SK-N-SH treated with all-trans-retinoic acid at 6 μM for 48 hours (cell line): ENCODE data around the gene LAMB1.

Source experiments
- ATAC-seq: fragments of 200-7000 bp; cut with Tn5 transposase; 3 replicates; pipeline ENCODE4 v1.9.1; 2020; ENCODE audit warnings: mild to moderate bottlenecking, moderate library complexity
- ARNTL ChIP-seq: fragments of 450-650 bp; formaldehyde crosslinking; IDR thresholded peaks from 2 replicates; pipeline ENCODE4 v1.5.0; 2020; ENCODE audit warnings: low read depth, mild to moderate bottlenecking, moderate library complexity, borderline replicate concordance
- CSDC2 ChIP-seq: fragments of 250-450 bp; sonication (Bioruptor Pico); IDR thresholded peaks from 2 replicates; pipeline ENCODE4 v1.5.0; 2020; ENCODE audit warnings: mild to moderate bottlenecking, moderate library complexity
- ESRRG ChIP-seq: fragments of 250-450 bp; sonication (Bioruptor Pico); IDR thresholded peaks from 2 replicates; pipeline ENCODE4 v1.6.1; 2021; ENCODE audit warnings: mild to moderate bottlenecking
- GLIS3 ChIP-seq: fragments of 250-450 bp; sonication (Bioruptor Pico); IDR thresholded peaks from 2 replicates; pipeline ENCODE4 v1.5.0; 2020; ENCODE audit warnings: mild to moderate bottlenecking, moderate library complexity
- ISL1 ChIP-seq: fragments of 250-450 bp; sonication (Bioruptor Pico); IDR thresholded peaks from 2 replicates; pipeline ENCODE4 v2.1.2; 2022; ENCODE audit warnings: mild to moderate bottlenecking, moderate library complexity
- RARB ChIP-seq: fragments of 250-450 bp; sonication (Bioruptor Pico); IDR thresholded peaks from 2 replicates; pipeline ENCODE4 v1.8.0; 2021; ENCODE audit warnings: mild to moderate bottlenecking, moderate library complexity
- SNAI2 ChIP-seq: fragments of 250-450 bp; sonication (Bioruptor Pico); IDR thresholded peaks from 2 replicates; pipeline ENCODE4 v1.5.0; 2020; ENCODE audit warnings: mild to moderate bottlenecking, moderate library complexity
- TCF4 ChIP-seq: fragments of 250-450 bp; sonication (Bioruptor Pico); IDR thresholded peaks from 2 replicates; pipeline ENCODE4 v1.8.0; 2021; ENCODE audit warnings: mild to moderate bottlenecking, moderate library complexity, borderline replicate concordance
- TOX ChIP-seq: fragments of 250-450 bp; sonication (Bioruptor Pico); IDR thresholded peaks from 2 replicates; pipeline ENCODE4 v1.8.0; 2021; ENCODE audit warnings: mild to moderate bottlenecking, moderate library complexity, borderline replicate concordance
- ZC3H10 ChIP-seq: fragments of 250-450 bp; sonication (Bioruptor Pico); IDR thresholded peaks from 2 replicates; pipeline ENCODE4 v1.5.1; 2021; ENCODE audit warnings: mild to moderate bottlenecking, moderate library complexity
- ZFP3 ChIP-seq: fragments of 250-450 bp; sonication (Bioruptor Pico); IDR thresholded peaks from 2 replicates; pipeline ENCODE4 v1.5.0; 2020; ENCODE audit warnings: mild to moderate bottlenecking, moderate library complexity
- ZFP30 ChIP-seq: fragments of 450-650 bp; formaldehyde crosslinking; IDR thresholded peaks from 2 replicates; pipeline ENCODE4 v1.5.0; 2022; ENCODE audit warnings: mild to moderate bottlenecking, moderate library complexity
- ZNF70 ChIP-seq: fragments of 450-650 bp; formaldehyde crosslinking; IDR thresholded peaks from 2 replicates; pipeline ENCODE4 v1.5.0; 2020; ENCODE audit warnings: mild to moderate bottlenecking, moderate library complexity
- TF ChIP-seq, protein P1 (sequence below): fragments of 250-450 bp; sonication (Bioruptor Pico); IDR thresholded peaks from 2 replicates; pipeline ENCODE4 v1.5.0; 2020; ENCODE audit warnings: mild to moderate bottlenecking, moderate library complexity
- TF ChIP-seq, protein P2 (sequence below): fragments of 250-450 bp; sonication (Bioruptor Pico); IDR thresholded peaks from 2 replicates; pipeline ENCODE4 v1.5.1; 2021; ENCODE audit warnings: mild to moderate bottlenecking, moderate library complexity
- TF ChIP-seq, protein P3 (sequence below): fragments of 250-450 bp; sonication (Bioruptor Pico); IDR thresholded peaks from 2 replicates; pipeline ENCODE4 v1.8.0; 2020; ENCODE audit warnings: mild to moderate bottlenecking, moderate library complexity, borderline replicate concordance
- TF ChIP-seq, protein P4 (sequence below): fragments of 250-450 bp; sonication (Bioruptor Pico); IDR thresholded peaks from 2 replicates; pipeline ENCODE4 v1.8.0; 2021; ENCODE audit warnings: low read depth, mild to moderate bottlenecking, moderate library complexity, borderline replicate concordance

LAMB1 gene

DNA sequence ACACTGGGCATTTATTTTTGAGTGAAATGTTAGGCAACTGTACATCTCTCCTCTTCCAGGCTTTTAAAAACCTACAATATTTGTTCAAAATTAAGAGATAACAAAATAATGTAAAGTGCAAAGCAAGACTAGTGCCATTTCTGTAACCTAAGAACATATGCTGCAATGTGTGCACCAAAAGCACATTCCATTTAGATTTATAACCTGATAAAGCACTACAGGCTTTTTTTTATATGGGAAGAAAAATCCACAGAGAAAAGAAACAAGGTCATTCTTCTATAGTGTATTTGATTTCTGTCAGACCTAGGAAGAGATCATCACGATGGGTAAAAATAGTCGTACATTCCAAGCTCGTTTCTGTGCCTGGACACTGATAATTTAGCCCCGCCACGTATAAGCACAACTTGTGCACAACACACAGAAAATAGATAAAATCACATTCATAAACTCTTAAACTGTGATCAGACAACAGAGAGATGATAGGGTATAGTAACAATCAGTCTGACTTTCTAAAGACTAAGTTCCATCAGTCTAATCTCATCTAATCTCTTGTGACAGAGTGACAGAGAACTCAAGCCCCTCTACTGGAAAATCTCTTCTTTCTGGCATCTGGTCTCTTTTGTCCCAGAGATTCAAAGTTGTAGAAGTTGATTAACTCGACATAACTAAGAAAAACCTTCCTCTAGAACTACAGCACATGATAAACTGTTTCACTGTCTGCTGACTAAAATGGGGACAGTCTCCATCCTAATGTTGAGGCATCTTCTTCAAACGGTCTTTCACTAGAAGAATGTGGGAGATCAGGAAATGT lies 6.7 kb downstream of the LAMB1 start:
- TF ChIP-seq ZFP30 (CRISPR knock-in tag) (no peak), ZNF70 (CRISPR knock-in tag) (0 out of 2 replicates have a peak, but pooled peaks have one; percentile 18), ESRRG (CRISPR knock-in tag) (0 out of 2 replicates have a peak, but pooled peaks have one; percentile 23), SNAI2 (CRISPR knock-in tag) (no peak), ISL1 (CRISPR knock-in tag) (peak; percentile 48; the same call in 1 of the 2 replicates), ZC3H10 (CRISPR knock-in tag) (peak; percentile 19; the same call in 1 of the 2 replicates), ZFP3 (no peak)
- TF ChIP-seq, protein P1, sequence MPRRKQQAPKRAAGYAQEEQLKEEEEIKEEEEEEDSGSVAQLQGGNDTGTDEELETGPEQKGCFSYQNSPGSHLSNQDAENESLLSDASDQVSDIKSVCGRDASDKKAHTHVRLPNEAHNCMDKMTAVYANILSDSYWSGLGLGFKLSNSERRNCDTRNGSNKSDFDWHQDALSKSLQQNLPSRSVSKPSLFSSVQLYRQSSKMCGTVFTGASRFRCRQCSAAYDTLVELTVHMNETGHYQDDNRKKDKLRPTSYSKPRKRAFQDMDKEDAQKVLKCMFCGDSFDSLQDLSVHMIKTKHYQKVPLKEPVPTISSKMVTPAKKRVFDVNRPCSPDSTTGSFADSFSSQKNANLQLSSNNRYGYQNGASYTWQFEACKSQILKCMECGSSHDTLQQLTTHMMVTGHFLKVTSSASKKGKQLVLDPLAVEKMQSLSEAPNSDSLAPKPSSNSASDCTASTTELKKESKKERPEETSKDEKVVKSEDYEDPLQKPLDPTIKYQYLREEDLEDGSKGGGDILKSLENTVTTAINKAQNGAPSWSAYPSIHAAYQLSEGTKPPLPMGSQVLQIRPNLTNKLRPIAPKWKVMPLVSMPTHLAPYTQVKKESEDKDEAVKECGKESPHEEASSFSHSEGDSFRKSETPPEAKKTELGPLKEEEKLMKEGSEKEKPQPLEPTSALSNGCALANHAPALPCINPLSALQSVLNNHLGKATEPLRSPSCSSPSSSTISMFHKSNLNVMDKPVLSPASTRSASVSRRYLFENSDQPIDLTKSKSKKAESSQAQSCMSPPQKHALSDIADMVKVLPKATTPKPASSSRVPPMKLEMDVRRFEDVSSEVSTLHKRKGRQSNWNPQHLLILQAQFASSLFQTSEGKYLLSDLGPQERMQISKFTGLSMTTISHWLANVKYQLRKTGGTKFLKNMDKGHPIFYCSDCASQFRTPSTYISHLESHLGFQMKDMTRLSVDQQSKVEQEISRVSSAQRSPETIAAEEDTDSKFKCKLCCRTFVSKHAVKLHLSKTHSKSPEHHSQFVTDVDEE (CRISPR knock-in tag): 0 out of 2 replicates have a peak, but pooled peaks have one; percentile 63
- TF ChIP-seq, protein P2, sequence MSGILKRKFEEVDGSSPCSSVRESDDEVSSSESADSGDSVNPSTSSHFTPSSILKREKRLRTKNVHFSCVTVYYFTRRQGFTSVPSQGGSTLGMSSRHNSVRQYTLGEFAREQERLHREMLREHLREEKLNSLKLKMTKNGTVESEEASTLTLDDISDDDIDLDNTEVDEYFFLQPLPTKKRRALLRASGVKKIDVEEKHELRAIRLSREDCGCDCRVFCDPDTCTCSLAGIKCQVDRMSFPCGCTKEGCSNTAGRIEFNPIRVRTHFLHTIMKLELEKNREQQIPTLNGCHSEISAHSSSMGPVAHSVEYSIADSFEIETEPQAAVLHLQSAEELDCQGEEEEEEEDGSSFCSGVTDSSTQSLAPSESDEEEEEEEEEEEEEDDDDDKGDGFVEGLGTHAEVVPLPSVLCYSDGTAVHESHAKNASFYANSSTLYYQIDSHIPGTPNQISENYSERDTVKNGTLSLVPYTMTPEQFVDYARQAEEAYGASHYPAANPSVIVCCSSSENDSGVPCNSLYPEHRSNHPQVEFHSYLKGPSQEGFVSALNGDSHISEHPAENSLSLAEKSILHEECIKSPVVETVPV (CRISPR knock-in tag): 0 out of 2 replicates have a peak, but pooled peaks have one; percentile 38
- ATAC-seq: peak; percentile 58

DNA sequence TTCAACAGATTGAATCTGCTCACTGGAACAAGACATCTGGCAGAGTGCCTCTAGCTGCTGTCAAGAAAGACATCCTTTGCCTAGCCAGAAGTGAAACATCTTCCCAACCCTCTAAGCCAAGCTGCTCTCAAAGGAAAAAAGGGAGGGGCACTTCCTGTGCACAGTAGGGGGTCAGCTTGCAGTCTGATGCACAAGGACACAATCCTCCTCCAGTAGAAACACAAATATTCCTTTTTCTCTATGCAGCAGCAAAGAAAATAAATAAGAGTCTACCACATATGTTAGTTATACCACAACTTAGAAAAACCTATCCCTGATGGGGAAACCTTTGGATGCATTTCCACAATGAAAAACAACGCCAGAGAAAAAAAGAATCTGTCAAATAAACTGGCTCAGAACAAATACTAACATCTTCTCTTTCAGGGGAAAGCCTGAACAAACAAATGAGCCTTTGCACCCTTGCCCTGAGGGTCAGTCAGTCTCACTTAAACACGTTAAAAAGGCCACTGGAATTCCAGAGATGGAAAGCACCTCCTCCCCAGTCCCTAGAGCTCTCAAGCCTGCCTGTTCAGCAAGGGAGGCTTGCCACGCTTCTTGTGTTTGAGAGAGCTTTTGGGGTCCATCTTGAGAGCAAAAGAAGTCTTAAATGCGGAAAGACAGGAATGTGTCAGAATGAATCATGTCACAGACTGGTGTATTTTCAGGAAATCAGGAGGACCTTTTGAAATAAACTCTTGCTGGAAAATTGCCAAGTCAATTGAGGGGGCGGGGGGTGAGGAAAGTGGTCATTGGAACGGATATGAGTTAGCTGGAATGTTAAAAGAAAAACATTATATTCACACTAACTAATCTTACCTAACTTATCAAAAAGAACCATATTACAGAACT lies 7.5 kb downstream of the LAMB1 start:
- TF ChIP-seq, protein P3, sequence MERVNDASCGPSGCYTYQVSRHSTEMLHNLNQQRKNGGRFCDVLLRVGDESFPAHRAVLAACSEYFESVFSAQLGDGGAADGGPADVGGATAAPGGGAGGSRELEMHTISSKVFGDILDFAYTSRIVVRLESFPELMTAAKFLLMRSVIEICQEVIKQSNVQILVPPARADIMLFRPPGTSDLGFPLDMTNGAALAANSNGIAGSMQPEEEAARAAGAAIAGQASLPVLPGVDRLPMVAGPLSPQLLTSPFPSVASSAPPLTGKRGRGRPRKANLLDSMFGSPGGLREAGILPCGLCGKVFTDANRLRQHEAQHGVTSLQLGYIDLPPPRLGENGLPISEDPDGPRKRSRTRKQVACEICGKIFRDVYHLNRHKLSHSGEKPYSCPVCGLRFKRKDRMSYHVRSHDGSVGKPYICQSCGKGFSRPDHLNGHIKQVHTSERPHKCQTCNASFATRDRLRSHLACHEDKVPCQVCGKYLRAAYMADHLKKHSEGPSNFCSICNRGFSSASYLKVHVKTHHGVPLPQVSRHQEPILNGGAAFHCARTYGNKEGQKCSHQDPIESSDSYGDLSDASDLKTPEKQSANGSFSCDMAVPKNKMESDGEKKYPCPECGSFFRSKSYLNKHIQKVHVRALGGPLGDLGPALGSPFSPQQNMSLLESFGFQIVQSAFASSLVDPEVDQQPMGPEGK (CRISPR knock-in tag): peak; percentile 72; the same call in 1 of the 2 replicates
- 0 out of 2 replicates have a peak, but pooled peaks have one; percentile 5 for TF ChIP-seq ZFP30 (CRISPR knock-in tag)
- TF ChIP-seq ZC3H10 (CRISPR knock-in tag): no peak
- TF ChIP-seq, protein P1 (CRISPR knock-in tag): 0 out of 2 replicates have a peak, but pooled peaks have one; percentile 14
- TF ChIP-seq SNAI2 (CRISPR knock-in tag): 0 out of 2 replicates have a peak, but pooled peaks have one; percentile 25
- TF ChIP-seq, protein P4, sequence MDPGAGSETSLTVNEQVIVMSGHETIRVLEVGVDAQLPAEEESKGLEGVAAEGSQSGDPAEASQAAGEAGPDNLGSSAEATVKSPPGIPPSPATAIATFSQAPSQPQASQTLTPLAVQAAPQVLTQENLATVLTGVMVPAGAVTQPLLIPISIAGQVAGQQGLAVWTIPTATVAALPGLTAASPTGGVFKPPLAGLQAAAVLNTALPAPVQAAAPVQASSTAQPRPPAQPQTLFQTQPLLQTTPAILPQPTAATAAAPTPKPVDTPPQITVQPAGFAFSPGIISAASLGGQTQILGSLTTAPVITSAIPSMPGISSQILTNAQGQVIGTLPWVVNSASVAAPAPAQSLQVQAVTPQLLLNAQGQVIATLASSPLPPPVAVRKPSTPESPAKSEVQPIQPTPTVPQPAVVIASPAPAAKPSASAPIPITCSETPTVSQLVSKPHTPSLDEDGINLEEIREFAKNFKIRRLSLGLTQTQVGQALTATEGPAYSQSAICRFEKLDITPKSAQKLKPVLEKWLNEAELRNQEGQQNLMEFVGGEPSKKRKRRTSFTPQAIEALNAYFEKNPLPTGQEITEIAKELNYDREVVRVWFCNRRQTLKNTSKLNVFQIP (CRISPR knock-in tag): no peak
- peak; percentile 85 for TF ChIP-seq ISL1 (CRISPR knock-in tag)
- TF ChIP-seq RARB: 0 out of 2 replicates have a peak, but pooled peaks have one; percentile 57
- ATAC-seq: peak; percentile 58

DNA sequence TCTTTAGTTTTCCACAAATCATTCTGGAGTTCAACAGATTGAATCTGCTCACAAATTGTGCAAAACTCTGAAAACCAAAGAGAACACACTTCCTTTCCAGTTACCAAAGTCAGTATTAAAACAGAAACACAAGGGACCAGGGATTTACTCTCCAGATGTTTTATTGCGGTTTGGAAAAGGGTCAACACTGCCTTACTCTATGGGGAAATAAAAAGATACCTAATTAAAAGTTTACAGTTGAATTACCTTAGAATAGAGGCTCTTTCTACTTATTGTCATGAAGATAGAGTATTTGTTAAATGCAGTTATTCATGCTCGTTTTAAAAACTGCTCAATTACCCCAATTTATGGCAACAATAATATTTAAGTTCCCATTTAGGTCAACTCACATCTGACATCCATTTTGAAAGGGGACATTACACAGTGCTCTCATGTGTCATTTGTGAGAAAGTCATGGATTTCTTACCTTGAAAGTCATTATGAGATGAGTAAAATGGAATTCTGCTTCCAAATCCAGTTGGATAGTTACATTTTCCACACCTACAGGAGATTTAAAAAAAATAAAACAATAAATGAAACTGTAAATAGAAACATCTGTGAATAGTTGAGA lies 8.4 kb downstream of the LAMB1 start:
- ATAC-seq: no peak
- TF ChIP-seq TOX (CRISPR knock-in tag) (no peak), RARB (no peak), ARNTL (CRISPR knock-in tag) (no peak), CSDC2 (CRISPR knock-in tag) (no peak), ESRRG (CRISPR knock-in tag) (no peak), GLIS3 (no peak), ZFP3 (no peak), ZFP30 (CRISPR knock-in tag) (no peak), TCF4 (CRISPR knock-in tag) (no peak)
- TF ChIP-seq, protein P4 (CRISPR knock-in tag): no peak
